H1 (cell line): Measurements from ENCODE around the gene RUNX1. TPM values are rescaled to one million over a fixed set of nuclear protein-coding genes. Genes with fewer than 3 reads are reported as not detected.

Experiments used
- CTCF ChIA-PET: fragments of 300-600 bp; sonication (Branson Sonifier 250); formaldehyde crosslinking; loops from one replicate; lab custom pipeline; 2021; ENCODE audit not compliant: partially characterized antibody; lab: Charles Lee
- POLR2A ChIA-PET: fragments of 300-600 bp; sonication (Branson Sonifier 250); formaldehyde crosslinking; loops from one replicate; lab custom pipeline; 2021; ENCODE audit warnings: inconsistent platforms; ENCODE audit not compliant: partially characterized antibody; lab: Charles Lee
- DNase-seq, 2 experiments: peaks; one replicate each; pipeline versions ENCODE4 v3.0.0 to v3.0.0-alpha.2; 2010 to 2022; ENCODE audit warnings: low spot score in 2 of 2, low read depth in 1 of 2, mixed read lengths in 1 of 2
- FAIRE-seq: peaks from 2 replicates; lab custom pipeline; 2011; peaks lifted over from hg19 to GRCh38; lab: Jason Lieb, UNC
- H2AFZ ChIP-seq: 2 replicates; pipeline ENCODE4 v1.8.1; 2012; ENCODE audit warnings: low read length, inconsistent platforms
- H2AK5ac ChIP-seq: 2 replicates; pipeline ENCODE4 v1.6.1; 2013; ENCODE audit warnings: low read depth, low read length
- H2BK120ac ChIP-seq: replicated peaks from 2 replicates; pipeline ENCODE3; 2013; ENCODE audit warnings: low read depth, low read length, inconsistent platforms
- H2BK12ac ChIP-seq: 2 replicates; pipeline ENCODE4 v1.6.1; 2013; ENCODE audit warnings: low read depth, low read length
- H2BK15ac ChIP-seq: 2 replicates; pipeline ENCODE4 v1.6.1; 2013; ENCODE audit warnings: low read length
- H2BK20ac ChIP-seq: 2 replicates; pipeline ENCODE4 v1.6.1; 2013; ENCODE audit warnings: low read length
- H2BK5ac ChIP-seq: 2 replicates; pipeline ENCODE4 v1.6.1; 2013; ENCODE audit warnings: low read depth, low read length
- H3K14ac ChIP-seq: 2 replicates; pipeline ENCODE4 v1.6.1; 2013; ENCODE audit warnings: inconsistent platforms; ENCODE audit not compliant: insufficient read length
- H3K18ac ChIP-seq: 2 replicates; pipeline ENCODE4 v1.6.1; 2013; ENCODE audit warnings: low read length; ENCODE audit errors: extremely low read depth
- H3K23ac ChIP-seq: 2 replicates; pipeline ENCODE4 v1.6.1; 2013; ENCODE audit warnings: inconsistent platforms; ENCODE audit not compliant: insufficient read length
- H3K23me2 ChIP-seq: 2 replicates; pipeline ENCODE4 v1.6.1; 2013; ENCODE audit warnings: low read depth, low read length
- H3K27ac ChIP-seq: 2 replicates; pipeline ENCODE4 v1.6.1; 2011; ENCODE audit warnings: low read depth, low read length, inconsistent platforms
- H3K27me3 ChIP-seq, 4 experiments: replicated peaks in 1 of 4; 1 replicate in 1 of 4; 2 replicates in 3 of 4; pipeline versions ENCODE4 v1.6.1 to v1.8.1; 2011 to 2013; ENCODE audit warnings: low read length in 3 of 4, mild to moderate bottlenecking in 3 of 4, inconsistent platforms in 2 of 4, mixed read lengths in 2 of 4, moderate library complexity in 1 of 4; ENCODE audit not compliant: control insufficient read depth in 3 of 4, insufficient read depth in 3 of 4; ENCODE audit errors: extremely low read depth in 1 of 4
- H3K36me3 ChIP-seq, 4 experiments: 2 replicates each; pipeline versions ENCODE4 v1.6.1 to v1.8.1; 2011 to 2013; ENCODE audit warnings: mild to moderate bottlenecking in 4 of 4, low read length in 3 of 4, moderate library complexity in 2 of 4, control low read depth in 1 of 4, inconsistent platforms in 1 of 4; ENCODE audit not compliant: insufficient read depth in 4 of 4, control insufficient read depth in 2 of 4
- H3K4ac ChIP-seq: replicated peaks from 2 replicates; pipeline ENCODE3; 2013; ENCODE audit warnings: low read length, low read depth, mixed read lengths, inconsistent platforms; ENCODE audit not compliant: insufficient read length
- H3K4me1 ChIP-seq, 4 experiments: replicated peaks in 1 of 4; 1 replicate in 1 of 4; 2 replicates in 3 of 4; pipeline versions ENCODE4 v1.6.1 to v1.8.1; 2011 to 2013; ENCODE audit warnings: low read length in 3 of 4, inconsistent platforms in 2 of 4, mixed read lengths in 1 of 4; ENCODE audit not compliant: insufficient read depth in 4 of 4, control insufficient read depth in 3 of 4
- H3K4me2 ChIP-seq, 2 experiments: 2 replicates each; pipeline versions ENCODE4 v1.6.1 to v1.8.1; 2011 to 2013; ENCODE audit warnings: low read depth in 2 of 2, low read length in 2 of 2, control low read depth in 1 of 2, inconsistent platforms in 1 of 2, mild to moderate bottlenecking in 1 of 2; ENCODE audit not compliant: insufficient read depth in 1 of 2
- H3K4me3 ChIP-seq, 4 experiments: fragments of 200-600, 300-600 bp in 1 of 4; sonication (generic), shearing (Covaris generic), sonication (Bioruptor Twin) in 1 of 4; 2 replicates each; pipeline versions ENCODE4 v1.5.1 to v1.8.1; 2011 to 2016; ENCODE audit warnings: low read length in 4 of 4, low read depth in 3 of 4, control low read depth in 2 of 4, inconsistent platforms in 2 of 4, mild to moderate bottlenecking in 2 of 4, mixed read lengths in 1 of 4, moderate library complexity in 1 of 4; ENCODE audit not compliant: insufficient read depth in 2 of 4; ENCODE audit errors: extremely low read depth in 1 of 4
- H3K56ac ChIP-seq: replicated peaks from 2 replicates; pipeline ENCODE3; 2013; ENCODE audit warnings: low read depth, mild to moderate bottlenecking, mixed read lengths, low read length, inconsistent platforms; ENCODE audit not compliant: insufficient read length
- H3K79me1 ChIP-seq: 2 replicates; pipeline ENCODE4 v1.6.1; 2013; ENCODE audit warnings: low read depth, low read length, control low read depth
- H3K79me2 ChIP-seq, 2 experiments: 2 replicates each; pipeline versions ENCODE4 v1.6.1 to v1.8.1; 2012 to 2013; ENCODE audit warnings: low read length in 2 of 2, mild to moderate bottlenecking in 2 of 2, inconsistent platforms in 1 of 2; ENCODE audit not compliant: insufficient read depth in 2 of 2, control insufficient read depth in 1 of 2
- H3K9ac ChIP-seq, 4 experiments: replicated peaks in 1 of 4; 1 replicate in 1 of 4; 2 replicates in 3 of 4; pipeline versions ENCODE4 v1.6.1 to v1.8.1; 2011 to 2013; ENCODE audit warnings: low read depth in 3 of 4, low read length in 3 of 4, control low read depth in 2 of 4, mild to moderate bottlenecking in 2 of 4, moderate library complexity in 2 of 4, inconsistent platforms in 1 of 4; ENCODE audit errors: extremely low read depth in 1 of 4
- H3K9me3 ChIP-seq, 2 experiments: 2 replicates each; pipeline versions ENCODE4 v1.6.1 to v1.8.1; 2012 to 2013; ENCODE audit warnings: mild to moderate bottlenecking in 2 of 2, moderate library complexity in 2 of 2, control low read depth in 1 of 2, inconsistent platforms in 1 of 2, low read depth in 1 of 2, low read length in 1 of 2, mixed read lengths in 1 of 2; ENCODE audit not compliant: insufficient read depth in 2 of 2
- H4K20me1 ChIP-seq, 2 experiments: replicated peaks in 1 of 2; 2 replicates each; pipeline versions ENCODE3 to v1.8.1; 2011 to 2013; ENCODE audit warnings: inconsistent platforms in 2 of 2, low read length in 2 of 2, mild to moderate bottlenecking in 1 of 2; ENCODE audit not compliant: insufficient read depth in 2 of 2, control insufficient read depth in 1 of 2
- H4K5ac ChIP-seq: 2 replicates; pipeline ENCODE4 v1.6.1; 2013; ENCODE audit warnings: low read length, low read depth, mixed read lengths, inconsistent platforms; ENCODE audit not compliant: insufficient read length
- H4K8ac ChIP-seq: 2 replicates; pipeline ENCODE4 v1.8.0; 2013; ENCODE audit warnings: mild to moderate bottlenecking, moderate library complexity, low read length, inconsistent platforms; ENCODE audit not compliant: insufficient read depth; ENCODE audit errors: extremely low read depth
- H4K91ac ChIP-seq: replicated peaks from 2 replicates; pipeline ENCODE3; 2013; ENCODE audit warnings: low read length, mixed read lengths, inconsistent platforms; ENCODE audit not compliant: insufficient read length
- CBX5 ChIP-seq: fragments of 300-800, 300-1000 bp; sonication (generic); IDR thresholded peaks from 2 replicates; pipeline ENCODE4 v1.7.1; 2016; ENCODE audit warnings: antibody characterized with exemption, low read length, low read depth
- E2F6 ChIP-seq: IDR thresholded peaks from 2 replicates; pipeline ENCODE4 v1.6.1; 2012; ENCODE audit warnings: inconsistent platforms
- GABPA ChIP-seq: IDR thresholded peaks from 2 replicates; pipeline ENCODE4 v1.6.1; 2011; ENCODE audit warnings: mild to moderate bottlenecking, low read length, moderate library complexity, borderline replicate concordance; ENCODE audit not compliant: insufficient read depth
- HDAC2 ChIP-seq, 2 experiments: fragments of 300-600 bp in 1 of 2; sonication (generic) in 1 of 2; IDR thresholded peaks; 2 replicates each; pipeline ENCODE4 v1.6.1; 2011 to 2012; ENCODE audit warnings: low read depth in 2 of 2, low read length in 2 of 2, mild to moderate bottlenecking in 2 of 2, moderate library complexity in 2 of 2, borderline replicate concordance in 1 of 2, inconsistent platforms in 1 of 2
- HDAC6 ChIP-seq: IDR thresholded peaks from one replicate; pipeline ENCODE4 v1.7.1; 2012; ENCODE audit warnings: low read depth, mild to moderate bottlenecking, inconsistent platforms, low read length, moderate library complexity
- PHF8 ChIP-seq: fragments of 200-600 bp; sonication (generic); conservative IDR thresholded peaks from 2 replicates; pipeline ENCODE4 v1.7.1; 2012; ENCODE audit warnings: low read depth, mild to moderate bottlenecking, inconsistent platforms, low read length, moderate library complexity
- RNF2 ChIP-seq: fragments of 200-900, 300-1000 bp; sonication (generic); IDR thresholded peaks from 2 replicates; pipeline ENCODE4 v1.7.1; 2016; ENCODE audit warnings: borderline replicate concordance, low read depth, mild to moderate bottlenecking, antibody characterized with exemption, low read length; ENCODE audit not compliant: poor library complexity, severe bottlenecking; ENCODE audit errors: missing control alignments
- SIRT6 ChIP-seq: IDR thresholded peaks from one replicate; pipeline ENCODE4 v1.7.1; 2012; ENCODE audit warnings: low read length, inconsistent platforms
- SP1 ChIP-seq: IDR thresholded peaks from 2 replicates; pipeline ENCODE4 v1.6.1; 2011; ENCODE audit warnings: low read depth, low read length
- TAF1 ChIP-seq: IDR thresholded peaks from 2 replicates; pipeline ENCODE4 v1.6.1; 2011; ENCODE audit warnings: mild to moderate bottlenecking, low read depth, low read length
- WGBS, 2 experiments: shearing (Covaris generic) in 1 of 2; methylation state at CpG; one replicate each; pipeline versions ENCODE4 v1.1.6 to v1.1.7; 2013 to 2015; ENCODE audit warnings: low lambda C conversion rate in 2 of 2, mixed read lengths in 2 of 2, inconsistent platforms in 1 of 2, low coverage in 1 of 2, missing lambda C conversion rate in 1 of 2; ENCODE audit not compliant: insufficient replicate concordance in 2 of 2, insufficient coverage in 1 of 2, insufficient read length in 1 of 2; ENCODE audit errors: extremely low coverage in 1 of 2, missing lambda C conversion rate in 1 of 2; 5-methylcytosine and 5-hydroxymethylcytosine counted together
- polyA plus RNA-seq, 7 experiments: library from polyadenylated mRNA; depleted of rRNA in 3 of 7; stranded (reverse) in 5 of 7; unstranded in 2 of 7; fragments of >200 nt in 5 of 7; fragments of 200-250 nt in 2 of 7; gene quantifications; 1 replicate in 5 of 7; 2 replicates in 1 of 7; 4 replicates in 1 of 7; pipeline versions ENCODE4 v1.2.1 to v1.2.3, GENCODE V29; 2011 to 2013; ENCODE audit warnings: missing spikeins in 2 of 7, mixed read lengths in 2 of 7
- total RNA-seq: library from RNA; stranded (reverse); fragmentation: NEBNext Ultra II Directional; extraction: Animal tissue kit (Norgen Biotek cat#: 25700); gene quantifications from 2 replicates; pipeline ENCODE4 v1.2.1, GENCODE V29; 2021

Gene RUNX1
- total and polyA plus RNA-seq, 2 of the 8 experiments (the other 6 are each of a cell fraction or from before 2014, with no cell fraction given): 0.20 to 0.60 TPM

GRCh38 chr21:34850166-34850690 is 198.9 kb downstream of the RUNX1 start:
- H3K27me3 ChIP-seq: no peaks in the 10 kb centered on the region; a peak in 1 of 7 replicates
- no peak for FAIRE-seq
- H3K23me2 ChIP-seq: no peaks in the 10 kb centered on the region
- H2BK120ac ChIP-seq: no peak overlapping the region
- WGBS, 2 experiments: 89% methylated on average over 10 of the region's 11 CpGs; no CpG with 5 or more reads in 1 of the 2 experiments
- peaks cover 2 to 5% (median 4%) of the 10 kb centered on the region in 4 experiments for H3K4me1 ChIP-seq
- H4K5ac ChIP-seq: no peak overlapping the region
- ChIA-PET CTCF (interaction anchor here (1.0 kb wide), 1 partner anchor 18 kb away, joined by 3 read pairs; no protein-coding TSS in a partner anchor), POLR2A (no interaction called here)
- H3K4ac ChIP-seq: no peak overlapping the region
- H2BK20ac ChIP-seq: no peak overlapping the region
- no peaks in the 10 kb centered on the region for H3K79me1 ChIP-seq
- no peak overlapping the region for H3K4me3 ChIP-seq
- no peak overlapping the region for H2AFZ ChIP-seq
- H3K27ac ChIP-seq: no peak overlapping the region
- H3K4me2 ChIP-seq: no peak overlapping the region
- H4K91ac ChIP-seq: no peak overlapping the region
- no peak overlapping the region for H2BK12ac ChIP-seq
- no peaks in the 10 kb centered on the region for H4K20me1 ChIP-seq
- no peak overlapping the region for H2BK15ac ChIP-seq
- no peak overlapping the region for H2BK5ac ChIP-seq
- no peak overlapping the region for H4K8ac ChIP-seq
- H3K79me2 ChIP-seq: no peaks in the 10 kb centered on the region
- no peak for DNase-seq
- no peak overlapping the region for H3K23ac ChIP-seq
- H3K18ac ChIP-seq: no peak overlapping the region
- no peaks in the 10 kb centered on the region for H3K9me3 ChIP-seq
- H3K36me3 ChIP-seq: no peaks in the 10 kb centered on the region
- H3K56ac ChIP-seq: no peak overlapping the region
- H2AK5ac ChIP-seq: no peak overlapping the region
- H3K9ac ChIP-seq: no peak overlapping the region
- H3K14ac ChIP-seq: no peak overlapping the region
- TF ChIP-seq SIRT6 (no peak), RNF2 (no peak), SP1 (no peak), TAF1 (no peak), E2F6 (no peak), HDAC6 (no peak), CBX5 (no peak), GABPA (no peak), PHF8 (no peak), HDAC2 (IDR thresholded peaks at IDR 0.05; ENCODE audit: borderline replicate concordance in 1 of 2, low read depth in 2 of 2, low read length in 2 of 2) (no peak)
